CD4-positive, alpha-beta T cell (primary cell): ENCODE results near the gene AP1M1. TPM values are rescaled to one million over a fixed set of nuclear protein-coding genes. Genes with fewer than 3 reads are reported as not detected.

Source experiments
- ATAC-seq: fragments of 200-7000 bp; cut with Tn5 transposase; one replicate; pipeline ENCODE4 v1.10.0; 2022; ENCODE audit warnings: mild to moderate bottlenecking; ENCODE audit not compliant: poor library complexity
- CTCF ChIA-PET: fragments of 350-600 bp; sonication (Branson Sonifier 250); formaldehyde crosslinking; loops from one replicate; lab custom pipeline; 2021; ENCODE audit warnings: antibody characterized with exemption, inconsistent platforms; lab: Charles Lee
- POLR2A ChIA-PET: fragments of 350-600 bp; sonication (Branson Sonifier 250); formaldehyde crosslinking; loops from one replicate; lab custom pipeline; 2021; ENCODE audit warnings: antibody characterized with exemption, inconsistent platforms; lab: Charles Lee
- DNase-seq, 14 experiments: peaks; one replicate each; pipeline ENCODE4 v3.0.0-alpha.2; 2013 to 2020; ENCODE audit warnings: mixed read lengths in 2 of 14
- H3K27ac ChIP-seq, 2 donors: one replicate each; pipeline versions ENCODE4 v1.5.1 to v1.7.0; 2013; ENCODE audit warnings: low read length in 2 of 2, low read depth in 1 of 2, mild to moderate bottlenecking in 1 of 2
- H3K27me3 ChIP-seq, 2 experiments: 1 replicate in 1 of 2; 2 replicates in 1 of 2; pipeline versions ENCODE4 v1.6.1 to v1.7.0; 2013; ENCODE audit warnings: low read length in 2 of 2, control low read depth in 1 of 2, mild to moderate bottlenecking in 1 of 2, moderate library complexity in 1 of 2; ENCODE audit not compliant: insufficient read depth in 2 of 2, control insufficient read depth in 1 of 2
- H3K36me3 ChIP-seq: one replicate; pipeline ENCODE4 v1.6.1; 2013; ENCODE audit warnings: low read length, control low read depth; ENCODE audit not compliant: insufficient read depth
- H3K4me1 ChIP-seq: one replicate; pipeline ENCODE4 v1.6.1; 2013; ENCODE audit warnings: low read length, control low read depth; ENCODE audit not compliant: insufficient read depth
- H3K4me3 ChIP-seq: one replicate; pipeline ENCODE4 v1.5.1; 2013; ENCODE audit warnings: mild to moderate bottlenecking, low read length, moderate library complexity
- H3K9me3 ChIP-seq, 2 experiments: 1 replicate in 1 of 2; 2 replicates in 1 of 2; pipeline versions ENCODE4 v1.6.1 to v1.7.0; 2013; ENCODE audit warnings: low read length in 2 of 2, mild to moderate bottlenecking in 2 of 2, control low read depth in 1 of 2, moderate library complexity in 1 of 2; ENCODE audit not compliant: control insufficient read depth in 1 of 2, insufficient read depth in 1 of 2
- H3K27ac Mint-ChIP-seq: one replicate; pipeline ENCODE4 v1.8.0; 2020; ENCODE audit warnings: mixed read lengths
- H3K27me3 Mint-ChIP-seq: one replicate; pipeline ENCODE4 v1.8.0; 2021; ENCODE audit warnings: mixed read lengths
- H3K36me3 Mint-ChIP-seq: one replicate; pipeline ENCODE4 v1.8.0; 2021; ENCODE audit warnings: low read depth, mixed read lengths
- H3K4me1 Mint-ChIP-seq: one replicate; pipeline ENCODE4 v1.8.0; 2021; ENCODE audit warnings: low read depth, mixed read lengths
- H3K4me3 Mint-ChIP-seq: one replicate; pipeline ENCODE4 v1.8.0; 2020; ENCODE audit warnings: mild to moderate bottlenecking, mixed read lengths
- H3K9me3 Mint-ChIP-seq: one replicate; pipeline ENCODE4 v1.8.0; 2020; ENCODE audit warnings: mixed read lengths
- CTCF ChIP-seq: fragments of 200-600 bp; IDR thresholded peaks from one replicate; pipeline ENCODE4 v1.8.0; 2022; ENCODE audit warnings: antibody characterized with exemption, mild to moderate bottlenecking
- intact Hi-C, 2 experiments: fragments of 100-400 bp; cut with DNase I in 1 of 2; cut with micrococcal nuclease in 1 of 2; formaldehyde crosslinking; loops; one replicate each; pipeline versions ENCODE4 v1.15.1 to v1.9.0; 2023 to 2025; cut with DNase I, micrococcal nuclease
- total RNA-seq, 174 experiments: library from RNA in 2 of 174; stranded (reverse) in 2 of 174; gene quantifications; one replicate each; pipeline ENCODE4 v1.2.3 and lab custom pipeline; 2021 to 2026

The AP1M1 gene
- total RNA-seq, 2 experiments from 2014 or later, result 52.1 to 58.3 TPM

- peaks cover 27% of the 10 kb centered on the region for H3K4me1 ChIP-seq
- no peak overlapping the region for H3K27ac ChIP-seq
- DNase-seq (no peak), ATAC-seq (no peak)
- Mint-ChIP-seq H3K27ac (peak overlapping the region; percentile 30), H3K4me1 (peaks cover 19% of the 10 kb centered on the region), H3K36me3 (peaks cover 66% of the 10 kb centered on the region), H3K4me3 (no peak overlapping the region), H3K27me3 (no peaks in the 10 kb centered on the region), H3K9me3 (no peaks in the 10 kb centered on the region)
- ChIA-PET CTCF (interaction anchor here (0.7 kb wide), 1 partner anchor 28 kb away, joined by 3 read pairs; no protein-coding TSS in a partner anchor), POLR2A (no interaction called here)
- no peak overlapping the region for H3K4me3 ChIP-seq
- peaks cover 52% of the 10 kb centered on the region for H3K36me3 ChIP-seq
- no peak for TF ChIP-seq CTCF
- H3K9me3 ChIP-seq, result no peaks in the 10 kb centered on the region
- intact Hi-C loops, result no loop called here
- H3K27me3 ChIP-seq, result no peaks in the 10 kb centered on the region
Measured at GRCh38 chr19:16190198-16190597, 7.5 kb upstream of the AP1M1 start.

- intact Hi-C loops, result no loop called here
- TF ChIP-seq CTCF, result no peak
- Mint-ChIP-seq H3K27ac (no peak overlapping the region), H3K4me3 (no peak overlapping the region), H3K27me3 (no peaks in the 10 kb centered on the region), H3K36me3 (peaks cover 61% of the 10 kb centered on the region), H3K4me1 (peaks cover 15% of the 10 kb centered on the region), H3K9me3 (no peaks in the 10 kb centered on the region)
- no peak overlapping the region for H3K4me3 ChIP-seq
- ChIA-PET POLR2A (no interaction called here), CTCF (no interaction called here)
- H3K27me3 ChIP-seq, result no peaks in the 10 kb centered on the region
- H3K9me3 ChIP-seq, result no peaks in the 10 kb centered on the region
- no peak overlapping the region for H3K27ac ChIP-seq
- H3K36me3 ChIP-seq, result peaks cover 52% of the 10 kb centered on the region
- ATAC-seq, result no peak
- DNase-seq, result no peak
- H3K4me1 ChIP-seq, result peaks cover 25% of the 10 kb centered on the region
Measured at GRCh38 chr19:16190736-16191135, 7.0 kb upstream of the AP1M1 start.

GRCh38 chr19:16191216-16191908, 6.3 kb upstream of the AP1M1 start:
- TF ChIP-seq CTCF, result no peak
- no peak for DNase-seq
- no peak overlapping the region for H3K27ac ChIP-seq
- no peak for ATAC-seq
- ChIA-PET POLR2A (no interaction called here), CTCF (no interaction called here)
- Mint-ChIP-seq H3K9me3 (no peaks in the 10 kb centered on the region), H3K4me3 (no peak overlapping the region), H3K27me3 (no peaks in the 10 kb centered on the region), H3K27ac (no peak overlapping the region), H3K36me3 (peaks cover 57% of the 10 kb centered on the region), H3K4me1 (peaks cover 13% of the 10 kb centered on the region)
- H3K4me1 ChIP-seq, result peaks cover 19% of the 10 kb centered on the region
- H3K27me3 ChIP-seq, result no peaks in the 10 kb centered on the region
- no peaks in the 10 kb centered on the region for H3K9me3 ChIP-seq
- peaks cover 51% of the 10 kb centered on the region for H3K36me3 ChIP-seq
- no peak overlapping the region for H3K4me3 ChIP-seq
- intact Hi-C loops, result no loop called here
